HEK293 (cell line): ENCODE results near the gene IL1RL2.

ENCODE experiments used
- CTCF ChIA-PET: fragments of 350-600 bp; formaldehyde crosslinking; extraction: SDS; loops from one replicate; lab custom pipeline; 2021; ENCODE audit warnings: antibody characterized with exemption; lab: Yijun Ruan, JAX
- POLR2A ChIA-PET: fragments of 300-600 bp; formaldehyde crosslinking; extraction: SDS; loops from one replicate; lab custom pipeline; 2020; ENCODE audit warnings: antibody characterized with exemption, inconsistent platforms; lab: Yijun Ruan, JAX
- H3K27ac ChIP-seq: fragments of 200-500 bp; sonication (Bioruptor generic); 2 replicates; pipeline ENCODE4 v1.5.1; 2014; ENCODE audit warnings: low read depth, low read length, control low read depth, inconsistent platforms; ENCODE audit errors: extremely low read depth
- H3K36me3 ChIP-seq, 2 experiments: fragments of 200-500 bp in 1 of 2; sonication (Bioruptor generic) in 1 of 2; 1 replicate in 1 of 2; 2 replicates in 1 of 2; pipeline ENCODE4 v1.5.1; 2014 to 2017; ENCODE audit warnings: inconsistent platforms in 2 of 2, low read length in 2 of 2; ENCODE audit not compliant: control insufficient read depth in 2 of 2, insufficient read depth in 1 of 2
- H3K4me1 ChIP-seq: fragments of 200-500 bp; sonication (Bioruptor generic); 2 replicates; pipeline ENCODE4 v1.5.1; 2014; ENCODE audit warnings: mild to moderate bottlenecking, low read length, inconsistent platforms; ENCODE audit not compliant: control insufficient read depth, insufficient read depth
- H3K4me3 ChIP-seq: 2 replicates; pipeline ENCODE4 v1.5.1; 2011; ENCODE audit warnings: low read depth, mild to moderate bottlenecking, control low read depth, low read length, moderate library complexity
- H3K9me3 ChIP-seq: fragments of 200-500 bp; sonication (Bioruptor generic); 2 replicates; pipeline ENCODE4 v1.5.1; 2014; ENCODE audit warnings: low read depth, low read length, inconsistent platforms; ENCODE audit not compliant: control insufficient read depth, insufficient read depth
- MYNN ChIP-seq: fragments of 450-650 bp; formaldehyde crosslinking; IDR thresholded peaks from 2 replicates; pipeline ENCODE4 v1.5.1; 2016; ENCODE audit warnings: missing biosample characterization, missing genetic modification characterization, borderline replicate concordance
- SCRT2 ChIP-seq: fragments of 450-650 bp; formaldehyde crosslinking; IDR thresholded peaks from 2 replicates; pipeline ENCODE4 v1.5.1; 2016; ENCODE audit warnings: missing biosample characterization, missing genetic modification characterization
- ZNF354C ChIP-seq: fragments of 450-650 bp; formaldehyde crosslinking; IDR thresholded peaks from 2 replicates; pipeline ENCODE4 v1.5.1; 2016; ENCODE audit warnings: missing biosample characterization, missing genetic modification characterization, low read depth, borderline replicate concordance
- ZNF473 ChIP-seq: fragments of 450-650 bp; formaldehyde crosslinking; IDR thresholded peaks from 2 replicates; pipeline ENCODE4 v1.5.1; 2017; ENCODE audit warnings: missing biosample characterization, missing genetic modification characterization
- ZNF510 ChIP-seq: fragments of 450-650 bp; formaldehyde crosslinking; IDR thresholded peaks from 2 replicates; pipeline ENCODE4 v1.5.1; 2018; ENCODE audit warnings: mild to moderate bottlenecking, missing genetic modification characterization, missing biosample characterization; ENCODE audit not compliant: insufficient replicate concordance
- TF ChIP-seq, protein P1 (sequence below): fragments of 450-650 bp; formaldehyde crosslinking; IDR thresholded peaks from 2 replicates; pipeline ENCODE4; 2016; ENCODE audit warnings: missing biosample characterization, missing genetic modification characterization
- TF ChIP-seq, protein P2 (sequence below): fragments of 450-650 bp; formaldehyde crosslinking; IDR thresholded peaks from 2 replicates; pipeline ENCODE4 v1.5.1; 2017; ENCODE audit warnings: missing biosample characterization, missing genetic modification characterization
- TF ChIP-seq, protein P3 (sequence below): fragments of 450-650 bp; formaldehyde crosslinking; IDR thresholded peaks from 2 replicates; pipeline ENCODE4 v1.5.1; 2016; ENCODE audit warnings: missing biosample characterization, missing genetic modification characterization
- TF ChIP-seq, protein P4 (sequence below): fragments of 450-650 bp; formaldehyde crosslinking; IDR thresholded peaks from 2 replicates; pipeline ENCODE4 v1.5.1; 2016; ENCODE audit warnings: missing biosample characterization, missing genetic modification characterization
- TF ChIP-seq, protein P5 (sequence below): fragments of 450-650 bp; formaldehyde crosslinking; IDR thresholded peaks from 2 replicates; pipeline ENCODE4 v1.5.1; 2016; ENCODE audit warnings: missing biosample characterization, missing genetic modification characterization

Gene IL1RL2

DNA sequence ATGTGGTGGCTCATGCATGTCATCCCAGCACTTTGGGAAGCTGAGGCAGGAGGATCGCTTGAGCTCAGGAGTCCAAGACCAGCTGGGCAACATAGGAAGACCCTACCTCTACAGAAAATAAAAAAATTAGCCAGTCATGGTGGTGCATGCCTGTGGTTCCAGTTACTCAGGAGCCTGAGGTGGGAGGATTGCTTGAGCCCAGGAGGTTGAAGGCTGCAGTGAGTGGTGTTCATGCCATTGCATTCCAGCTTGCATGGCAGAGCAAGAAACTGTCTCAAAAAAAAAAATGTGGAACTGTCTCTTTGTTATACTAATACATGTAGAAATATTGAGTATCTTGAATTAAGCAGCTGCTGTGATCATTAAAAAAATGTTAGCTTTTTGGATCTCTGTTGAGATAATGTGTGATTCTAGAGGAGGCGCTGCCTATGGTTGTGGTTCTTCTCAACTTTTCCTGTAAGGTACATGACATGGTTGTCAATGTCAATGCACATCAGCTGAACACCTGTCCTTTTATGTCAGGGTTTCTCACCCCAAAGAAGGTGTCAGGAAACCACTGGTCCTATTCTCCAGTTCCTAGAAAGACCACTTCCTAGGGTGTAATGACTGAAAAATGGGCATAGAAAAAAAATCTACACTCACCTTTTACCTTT, 89.9 kb downstream of the IL1RL2 start:
- Histone ChIP-seq H3K4me3 (no peak overlapping the region), H3K36me3 (no peaks in the 10 kb centered on the region), H3K27ac (no peak overlapping the region), H3K4me1 (no peaks in the 10 kb centered on the region), H3K9me3 (no peaks in the 10 kb centered on the region)
- ChIA-PET POLR2A (no interaction called here), CTCF (interaction anchor here (1.7 kb wide), 1 partner anchor 36 kb away, joined by 7 read pairs; no protein-coding TSS in a partner anchor)
- TF ChIP-seq, protein P1, sequence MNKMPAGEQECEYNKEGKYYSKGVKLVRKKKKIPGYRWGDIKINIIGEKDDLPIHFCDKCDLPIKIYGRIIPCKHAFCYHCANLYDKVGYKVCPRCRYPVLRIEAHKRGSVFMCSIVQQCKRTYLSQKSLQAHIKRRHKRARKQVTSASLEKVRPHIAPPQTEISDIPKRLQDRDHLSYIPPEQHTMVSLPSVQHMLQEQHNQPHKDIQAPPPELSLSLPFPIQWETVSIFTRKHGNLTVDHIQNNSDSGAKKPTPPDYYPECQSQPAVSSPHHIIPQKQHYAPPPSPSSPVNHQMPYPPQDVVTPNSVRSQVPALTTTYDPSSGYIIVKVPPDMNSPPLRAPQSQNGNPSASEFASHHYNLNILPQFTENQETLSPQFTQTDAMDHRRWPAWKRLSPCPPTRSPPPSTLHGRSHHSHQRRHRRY: no peak
- TF ChIP-seq ZNF473 (tag by site-specific recombination) (no peak), MYNN (tag by site-specific recombination) (no peak), ZNF510 (tag by site-specific recombination) (no peak), ZNF354C (tag by site-specific recombination) (no peak), SCRT2 (no peak)
- TF ChIP-seq, protein P2, sequence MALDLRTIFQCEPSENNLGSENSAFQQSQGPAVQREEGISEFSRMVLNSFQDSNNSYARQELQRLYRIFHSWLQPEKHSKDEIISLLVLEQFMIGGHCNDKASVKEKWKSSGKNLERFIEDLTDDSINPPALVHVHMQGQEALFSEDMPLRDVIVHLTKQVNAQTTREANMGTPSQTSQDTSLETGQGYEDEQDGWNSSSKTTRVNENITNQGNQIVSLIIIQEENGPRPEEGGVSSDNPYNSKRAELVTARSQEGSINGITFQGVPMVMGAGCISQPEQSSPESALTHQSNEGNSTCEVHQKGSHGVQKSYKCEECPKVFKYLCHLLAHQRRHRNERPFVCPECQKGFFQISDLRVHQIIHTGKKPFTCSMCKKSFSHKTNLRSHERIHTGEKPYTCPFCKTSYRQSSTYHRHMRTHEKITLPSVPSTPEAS: no peak
- TF ChIP-seq, protein P3, sequence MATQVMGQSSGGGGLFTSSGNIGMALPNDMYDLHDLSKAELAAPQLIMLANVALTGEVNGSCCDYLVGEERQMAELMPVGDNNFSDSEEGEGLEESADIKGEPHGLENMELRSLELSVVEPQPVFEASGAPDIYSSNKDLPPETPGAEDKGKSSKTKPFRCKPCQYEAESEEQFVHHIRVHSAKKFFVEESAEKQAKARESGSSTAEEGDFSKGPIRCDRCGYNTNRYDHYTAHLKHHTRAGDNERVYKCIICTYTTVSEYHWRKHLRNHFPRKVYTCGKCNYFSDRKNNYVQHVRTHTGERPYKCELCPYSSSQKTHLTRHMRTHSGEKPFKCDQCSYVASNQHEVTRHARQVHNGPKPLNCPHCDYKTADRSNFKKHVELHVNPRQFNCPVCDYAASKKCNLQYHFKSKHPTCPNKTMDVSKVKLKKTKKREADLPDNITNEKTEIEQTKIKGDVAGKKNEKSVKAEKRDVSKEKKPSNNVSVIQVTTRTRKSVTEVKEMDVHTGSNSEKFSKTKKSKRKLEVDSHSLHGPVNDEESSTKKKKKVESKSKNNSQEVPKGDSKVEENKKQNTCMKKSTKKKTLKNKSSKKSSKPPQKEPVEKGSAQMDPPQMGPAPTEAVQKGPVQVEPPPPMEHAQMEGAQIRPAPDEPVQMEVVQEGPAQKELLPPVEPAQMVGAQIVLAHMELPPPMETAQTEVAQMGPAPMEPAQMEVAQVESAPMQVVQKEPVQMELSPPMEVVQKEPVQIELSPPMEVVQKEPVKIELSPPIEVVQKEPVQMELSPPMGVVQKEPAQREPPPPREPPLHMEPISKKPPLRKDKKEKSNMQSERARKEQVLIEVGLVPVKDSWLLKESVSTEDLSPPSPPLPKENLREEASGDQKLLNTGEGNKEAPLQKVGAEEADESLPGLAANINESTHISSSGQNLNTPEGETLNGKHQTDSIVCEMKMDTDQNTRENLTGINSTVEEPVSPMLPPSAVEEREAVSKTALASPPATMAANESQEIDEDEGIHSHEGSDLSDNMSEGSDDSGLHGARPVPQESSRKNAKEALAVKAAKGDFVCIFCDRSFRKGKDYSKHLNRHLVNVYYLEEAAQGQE: no peak
- TF ChIP-seq, protein P4, sequence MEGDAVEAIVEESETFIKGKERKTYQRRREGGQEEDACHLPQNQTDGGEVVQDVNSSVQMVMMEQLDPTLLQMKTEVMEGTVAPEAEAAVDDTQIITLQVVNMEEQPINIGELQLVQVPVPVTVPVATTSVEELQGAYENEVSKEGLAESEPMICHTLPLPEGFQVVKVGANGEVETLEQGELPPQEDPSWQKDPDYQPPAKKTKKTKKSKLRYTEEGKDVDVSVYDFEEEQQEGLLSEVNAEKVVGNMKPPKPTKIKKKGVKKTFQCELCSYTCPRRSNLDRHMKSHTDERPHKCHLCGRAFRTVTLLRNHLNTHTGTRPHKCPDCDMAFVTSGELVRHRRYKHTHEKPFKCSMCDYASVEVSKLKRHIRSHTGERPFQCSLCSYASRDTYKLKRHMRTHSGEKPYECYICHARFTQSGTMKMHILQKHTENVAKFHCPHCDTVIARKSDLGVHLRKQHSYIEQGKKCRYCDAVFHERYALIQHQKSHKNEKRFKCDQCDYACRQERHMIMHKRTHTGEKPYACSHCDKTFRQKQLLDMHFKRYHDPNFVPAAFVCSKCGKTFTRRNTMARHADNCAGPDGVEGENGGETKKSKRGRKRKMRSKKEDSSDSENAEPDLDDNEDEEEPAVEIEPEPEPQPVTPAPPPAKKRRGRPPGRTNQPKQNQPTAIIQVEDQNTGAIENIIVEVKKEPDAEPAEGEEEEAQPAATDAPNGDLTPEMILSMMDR (tag by site-specific recombination): no peak

DNA sequence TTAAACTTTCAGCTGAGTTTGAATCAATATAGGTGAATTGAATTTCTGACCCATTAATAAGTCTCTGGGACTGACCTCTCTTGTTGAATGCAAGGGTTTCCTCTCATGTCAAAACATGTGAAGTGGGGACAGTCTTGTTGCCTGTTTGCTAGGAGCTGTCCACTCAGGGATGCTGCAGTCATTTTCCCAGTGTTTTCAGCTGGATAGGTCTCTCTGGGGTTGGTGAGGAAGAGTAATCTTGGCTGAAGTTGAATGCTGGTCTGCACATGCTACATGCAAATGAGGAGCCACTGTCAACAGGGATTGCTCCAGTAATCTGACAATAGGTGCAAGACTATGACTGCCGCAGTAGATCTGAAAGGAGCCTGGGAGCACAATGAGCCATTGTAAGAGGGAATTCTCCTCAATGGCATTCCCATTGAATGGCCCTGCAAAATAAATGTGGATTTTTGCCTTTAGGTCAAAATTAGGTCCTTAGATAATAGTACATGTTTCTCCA, 90.4 kb downstream of the IL1RL2 start:
- POLR2A ChIA-PET: no interaction called here
- Histone ChIP-seq H3K36me3 (no peaks in the 10 kb centered on the region), H3K4me3 (no peak overlapping the region), H3K9me3 (no peaks in the 10 kb centered on the region), H3K27ac (no peak overlapping the region), H3K4me1 (no peaks in the 10 kb centered on the region)
- TF ChIP-seq, protein P5, sequence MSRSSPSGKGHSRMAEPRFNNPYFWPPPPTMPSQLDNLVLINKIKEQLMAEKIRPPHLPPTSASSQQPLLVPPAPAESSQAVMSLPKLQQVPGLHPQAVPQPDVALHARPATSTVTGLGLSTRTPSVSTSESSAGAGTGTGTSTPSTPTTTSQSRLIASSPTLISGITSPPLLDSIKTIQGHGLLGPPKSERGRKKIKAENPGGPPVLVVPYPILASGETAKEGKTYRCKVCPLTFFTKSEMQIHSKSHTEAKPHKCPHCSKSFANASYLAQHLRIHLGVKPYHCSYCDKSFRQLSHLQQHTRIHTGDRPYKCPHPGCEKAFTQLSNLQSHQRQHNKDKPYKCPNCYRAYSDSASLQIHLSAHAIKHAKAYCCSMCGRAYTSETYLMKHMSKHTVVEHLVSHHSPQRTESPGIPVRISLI (tag by site-specific recombination): no peak
- CTCF ChIA-PET: interaction anchor here (1.7 kb wide), 1 partner anchor 36 kb away, joined by 7 read pairs; no protein-coding TSS in a partner anchor
